Common myeloid progenitor, CD34-positive (primary cell): ENCODE results near the gene ZNF20.

Experiments
- CTCF ChIA-PET: fragments of 350-600 bp; sonication (Branson Sonifier 250); formaldehyde crosslinking; loops from one replicate; lab custom pipeline; 2021; ENCODE audit warnings: antibody characterized with exemption; lab: Charles Lee
- POLR2A ChIA-PET: fragments of 350-600 bp; sonication (Branson Sonifier 250); formaldehyde crosslinking; loops from one replicate; lab custom pipeline; 2021; ENCODE audit warnings: antibody characterized with exemption; lab: Charles Lee
- DNase-seq, 3 donors: peaks; one replicate each; pipeline versions ENCODE4 v3.0.0 to v3.0.0-alpha.2; 2013
- H3K27ac ChIP-seq, 2 experiments: 1 replicate in 1 of 2; 2 replicates in 1 of 2; pipeline ENCODE4 v1.7.0; 2013; ENCODE audit warnings: inconsistent platforms in 2 of 2, low read length in 2 of 2, mild to moderate bottlenecking in 2 of 2, low read depth in 1 of 2, moderate library complexity in 1 of 2; ENCODE audit not compliant: severe bottlenecking in 2 of 2, insufficient read depth in 1 of 2, poor library complexity in 1 of 2
- H3K27me3 ChIP-seq, 5 experiments: replicated peaks in 2 of 5; 1 replicate in 3 of 5; 2 replicates in 2 of 5; pipeline versions ENCODE4 v1.6.1 to v1.7.0; 2013; ENCODE audit warnings: low read length in 4 of 5, mild to moderate bottlenecking in 2 of 5, moderate library complexity in 2 of 5, inconsistent platforms in 1 of 5; ENCODE audit not compliant: insufficient read depth in 5 of 5, control insufficient read depth in 4 of 5
- H3K36me3 ChIP-seq, 4 experiments: 1 replicate in 2 of 4; 2 replicates in 2 of 4; pipeline versions ENCODE4 v1.6.1 to v1.7.0; 2013; ENCODE audit warnings: low read length in 3 of 4, control low read depth in 1 of 4, mild to moderate bottlenecking in 1 of 4; ENCODE audit not compliant: control insufficient read depth in 4 of 4, insufficient read depth in 4 of 4
- H3K4me1 ChIP-seq, 4 experiments: 1 replicate in 3 of 4; 2 replicates in 1 of 4; pipeline versions ENCODE4 v1.6.1 to v1.7.1; 2013; ENCODE audit warnings: low read length in 3 of 4, mild to moderate bottlenecking in 3 of 4, control low read depth in 1 of 4, inconsistent platforms in 1 of 4, moderate library complexity in 1 of 4; ENCODE audit not compliant: control insufficient read depth in 4 of 4, insufficient read depth in 4 of 4; ENCODE audit errors: control extremely low read depth in 1 of 4
- H3K4me3 ChIP-seq, 7 experiments: 1 replicate in 4 of 7; 2 replicates in 3 of 7; pipeline versions ENCODE4 v1.5.1 to v1.7.0; 2013; ENCODE audit warnings: mild to moderate bottlenecking in 7 of 7, low read length in 6 of 7, moderate library complexity in 6 of 7, inconsistent platforms in 2 of 7, low read depth in 2 of 7, control low read depth in 1 of 7; ENCODE audit not compliant: insufficient read depth in 4 of 7, control insufficient read depth in 1 of 7; ENCODE audit errors: extremely low read depth in 1 of 7
- H3K9me3 ChIP-seq, 5 experiments: 1 replicate in 4 of 5; 2 replicates in 1 of 5; pipeline versions ENCODE4 v1.6.1 to v1.7.1; 2013; ENCODE audit warnings: low read length in 4 of 5, mild to moderate bottlenecking in 2 of 5, inconsistent platforms in 1 of 5, low read depth in 1 of 5, moderate library complexity in 1 of 5; ENCODE audit not compliant: control insufficient read depth in 4 of 5, insufficient read depth in 2 of 5; ENCODE audit errors: control extremely low read depth in 1 of 5
- WGBS: methylation state at CpG from one replicate; pipeline ENCODE4 v1.1.5; 2013; ENCODE audit not compliant: insufficient coverage; 5-methylcytosine and 5-hydroxymethylcytosine counted together

Gene ZNF20

DNA sequence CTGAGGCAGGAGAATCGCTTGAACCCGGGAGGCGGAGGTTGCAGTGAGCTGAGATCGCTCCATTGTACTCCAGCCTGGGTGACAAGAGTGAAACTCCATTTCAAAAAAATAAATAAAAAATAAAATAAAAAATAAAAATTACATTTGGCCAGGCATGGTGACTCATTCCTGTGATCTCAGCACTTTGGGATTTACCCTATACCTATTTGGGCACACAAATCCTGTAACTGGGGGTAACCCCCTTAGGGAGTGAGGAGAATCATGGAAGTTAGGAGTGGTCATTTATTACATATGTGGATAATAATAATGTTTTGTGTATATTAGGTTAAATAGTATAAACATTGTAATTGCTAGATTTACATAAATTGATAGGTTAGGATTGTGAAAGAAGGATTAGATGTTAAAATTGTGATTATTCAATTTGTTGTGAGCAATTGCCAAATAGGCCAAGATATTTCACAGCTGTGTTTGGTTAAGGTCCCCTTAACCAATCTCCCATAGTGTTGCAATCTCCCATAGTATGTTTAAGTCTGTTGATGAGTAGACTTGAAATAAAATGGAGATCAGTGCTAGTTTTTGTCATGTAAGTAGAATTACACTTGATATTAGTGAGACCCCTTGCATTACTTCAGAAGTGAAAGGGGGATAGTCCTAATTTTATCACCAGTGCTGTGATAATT lies 44.9 kb downstream of the ZNF20 start:
- H3K4me1 ChIP-seq = peaks cover 0 to 12% (median 4%) of the 10 kb centered on the region in 4 experiments
- H3K27ac ChIP-seq = no peak overlapping the region
- no peak for DNase-seq
- ChIA-PET CTCF (no interaction called here), POLR2A (no interaction called here)
- H3K27me3 ChIP-seq = no peaks in the 10 kb centered on the region
- peaks cover 7 to 42% (median 17%) of the 10 kb centered on the region in 4 experiments for H3K36me3 ChIP-seq
- no CpG with 5 or more reads among the region's 4 CpGs for WGBS
- H3K9me3 ChIP-seq = peaks cover 6 to 24% (median 17%) of the 10 kb centered on the region in 5 experiments
- H3K4me3 ChIP-seq = no peak overlapping the region

DNA sequence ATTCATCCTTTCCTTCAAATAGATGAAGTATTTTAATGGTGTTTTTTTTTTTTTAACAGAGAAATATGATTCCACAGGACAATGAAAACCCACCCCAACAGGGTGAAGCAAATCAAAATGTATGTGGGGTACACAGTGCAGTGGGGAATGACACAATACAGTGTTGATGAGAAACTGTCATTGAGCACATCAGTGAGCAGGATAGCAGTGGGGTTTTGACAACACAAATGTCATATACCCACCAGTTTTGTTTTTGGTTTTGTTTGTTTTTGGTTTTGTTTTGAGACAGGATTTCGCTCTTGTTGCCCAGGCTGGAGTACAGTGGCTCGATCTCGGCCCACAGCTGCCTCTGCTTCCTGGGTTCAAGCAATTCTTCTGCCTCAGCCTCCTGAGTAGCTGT lies 46.4 kb downstream of the ZNF20 start:
- Histone ChIP-seq H3K27ac (no peak overlapping the region), H3K4me3 (peak overlapping the region in 1 of 7 experiments; percentile 24), H3K36me3 (peaks cover 7 to 32% (median 17%) of the 10 kb centered on the region in 4 experiments), H3K27me3 (no peaks in the 10 kb centered on the region), H3K9me3 (peaks cover 5 to 13% (median 7%) of the 10 kb centered on the region in 5 experiments), H3K4me1 (peaks cover 0 to 12% (median 4%) of the 10 kb centered on the region in 4 experiments)
- ChIA-PET CTCF (no interaction called here), POLR2A (no interaction called here)
- WGBS = 100% methylated on average over 3 of the region's 3 CpGs
- no peak for DNase-seq

DNA sequence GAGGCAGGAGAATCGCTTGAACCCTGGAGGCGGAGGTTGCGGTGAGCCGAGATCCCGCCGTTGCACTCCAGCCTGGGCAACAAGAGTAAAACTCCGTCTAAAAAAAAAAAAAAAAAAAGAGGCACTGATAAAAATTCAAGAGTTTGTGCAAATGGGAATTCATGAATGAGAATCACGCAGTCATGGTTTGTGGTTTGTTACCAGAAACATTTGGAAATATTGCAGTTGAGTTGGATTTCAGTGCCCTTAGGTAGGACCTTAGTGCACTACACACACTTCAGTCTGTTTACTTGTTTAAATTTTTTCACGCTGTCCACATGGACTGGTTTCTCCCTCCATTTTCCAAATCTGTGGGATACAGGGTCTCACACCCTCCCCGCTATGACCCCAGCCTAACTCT lies 47.2 kb downstream of the ZNF20 start:
- Histone ChIP-seq H3K27me3 (no peaks in the 10 kb centered on the region), H3K4me3 (peak overlapping the region; percentile 67 to 92 (median 81)), H3K36me3 (peaks cover 7 to 26% (median 16%) of the 10 kb centered on the region in 4 experiments), H3K9me3 (peaks cover 0 to 10% (median 3%) of the 10 kb centered on the region in 5 experiments), H3K4me1 (peaks cover 0 to 12% (median 4%) of the 10 kb centered on the region in 4 experiments), H3K27ac (peak overlapping the region in 1 of 2 experiments; percentile 91)
- peak; percentile 22 to 73 (median 64) for DNase-seq
- WGBS = 20% methylated on average over 9 of the region's 10 CpGs
- POLR2A ChIA-PET = no interaction called here
- CTCF ChIA-PET = interaction anchor here (0.9 to 4.5 kb wide), 4 partner anchors 30 to 48 kb away, joined by 3 to 28 read pairs (median 14); partner anchors contain the start of gene ZNF20

DNA sequence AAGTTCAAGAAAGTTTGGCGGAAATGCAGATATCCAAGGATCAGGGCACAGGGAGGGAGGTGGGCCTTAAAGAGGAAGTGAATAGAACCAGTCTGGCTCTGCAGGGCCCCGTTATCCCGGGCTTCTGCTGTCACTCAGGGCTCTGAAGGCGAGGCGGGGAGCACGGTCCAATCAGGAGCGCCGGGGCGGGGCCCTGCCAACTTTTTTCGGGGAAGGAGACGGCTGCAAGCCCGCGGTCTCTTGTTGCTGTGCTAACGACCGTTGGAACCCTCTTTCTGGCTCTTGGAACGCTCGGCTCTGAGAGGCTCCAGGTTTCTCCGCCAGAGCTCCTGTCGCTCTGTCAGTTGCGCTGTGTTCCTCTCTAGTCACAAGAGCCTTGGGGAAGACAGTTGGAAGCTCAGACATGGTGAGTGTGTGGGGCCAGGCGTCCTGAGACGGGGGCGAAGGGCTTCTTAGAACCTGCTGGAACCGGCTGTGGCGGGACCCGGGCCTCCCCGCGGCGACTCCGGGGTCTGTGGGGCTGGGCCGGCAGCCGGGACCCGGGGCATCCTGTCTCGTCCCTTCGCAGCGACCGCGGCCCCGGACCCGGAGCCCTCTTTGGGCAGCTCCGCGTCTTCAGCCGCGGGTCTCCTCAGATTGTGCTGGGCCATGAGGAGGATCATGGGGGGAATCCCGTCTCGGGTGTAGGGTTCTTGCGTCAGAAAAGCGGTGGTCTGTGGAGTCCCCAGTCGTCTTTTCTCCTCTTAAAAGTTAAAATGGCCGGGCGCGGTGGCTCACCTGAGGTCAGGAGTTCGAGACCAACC lies 47.9 kb downstream of the ZNF20 start:
- ChIA-PET CTCF (interaction anchor here (0.5 to 4.5 kb wide), 6 partner anchors 31 to 48 kb away, joined by 3 to 28 read pairs (median 11); partner anchors contain the start of gene ZNF20), POLR2A (interaction anchor here (0.5 kb wide), 1 partner anchor 23 kb away, joined by 3 read pairs; no protein-coding TSS in a partner anchor)
- Histone ChIP-seq H3K4me1 (peaks cover 0 to 12% (median 4%) of the 10 kb centered on the region in 4 experiments), H3K27me3 (no peaks in the 10 kb centered on the region), H3K9me3 (peaks cover 1 to 7% (median 2%) of the 10 kb centered on the region in 5 experiments), H3K4me3 (peak overlapping the region; percentile 67 to 92 (median 81)), H3K27ac (peak overlapping the region; percentile 77 to 91), H3K36me3 (peaks cover 5 to 21% (median 14%) of the 10 kb centered on the region in 4 experiments)
- peak; percentile 90 to 97 (median 96) for DNase-seq
- WGBS = 2% methylated on average over 51 of the region's 53 CpGs

DNA sequence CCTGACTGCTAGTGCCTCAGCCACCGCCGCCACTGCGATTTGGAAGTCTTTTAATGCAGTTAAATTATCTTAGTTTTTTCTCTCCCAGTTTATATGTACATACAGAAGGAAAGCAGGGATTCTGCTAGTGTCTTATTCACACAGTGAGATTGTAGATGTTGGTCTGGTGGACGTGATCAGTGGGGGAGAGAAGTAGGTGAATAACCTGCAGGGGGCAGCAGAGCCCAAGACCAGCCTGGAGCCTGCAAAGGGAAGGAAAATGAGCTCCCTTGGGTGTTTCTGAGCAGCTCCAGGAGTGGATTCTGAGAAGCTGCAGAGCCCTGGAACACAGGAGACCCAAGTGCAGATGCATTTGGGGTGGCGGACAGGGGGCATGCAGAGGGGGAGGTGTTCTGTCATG lies 49.3 kb downstream of the ZNF20 start:
- Histone ChIP-seq H3K36me3 (peaks cover 2 to 14% (median 5%) of the 10 kb centered on the region in 4 experiments), H3K9me3 (peaks cover 2 to 3% (median 2%) of the 10 kb centered on the region in 5 experiments), H3K4me3 (no peak overlapping the region), H3K27me3 (no peaks in the 10 kb centered on the region), H3K4me1 (peaks cover 0 to 12% (median 4%) of the 10 kb centered on the region in 4 experiments), H3K27ac (no peak overlapping the region)
- peak; percentile 73 to 89 (median 82) for DNase-seq
- 86% methylated on average over 1 of the region's 5 CpGs for WGBS
- CTCF ChIA-PET = interaction anchor here (0.5 to 4.5 kb wide), 23 partner anchors 9 to 166 kb away, joined by 3 to 28 read pairs (median 5); partner anchors contain the start of genes ZNF20 and ZNF700
- POLR2A ChIA-PET = interaction anchor here (1.2 kb wide), 1 partner anchor 49 kb away, joined by 3 read pairs; the partner anchor contains the start of gene ZNF20

DNA sequence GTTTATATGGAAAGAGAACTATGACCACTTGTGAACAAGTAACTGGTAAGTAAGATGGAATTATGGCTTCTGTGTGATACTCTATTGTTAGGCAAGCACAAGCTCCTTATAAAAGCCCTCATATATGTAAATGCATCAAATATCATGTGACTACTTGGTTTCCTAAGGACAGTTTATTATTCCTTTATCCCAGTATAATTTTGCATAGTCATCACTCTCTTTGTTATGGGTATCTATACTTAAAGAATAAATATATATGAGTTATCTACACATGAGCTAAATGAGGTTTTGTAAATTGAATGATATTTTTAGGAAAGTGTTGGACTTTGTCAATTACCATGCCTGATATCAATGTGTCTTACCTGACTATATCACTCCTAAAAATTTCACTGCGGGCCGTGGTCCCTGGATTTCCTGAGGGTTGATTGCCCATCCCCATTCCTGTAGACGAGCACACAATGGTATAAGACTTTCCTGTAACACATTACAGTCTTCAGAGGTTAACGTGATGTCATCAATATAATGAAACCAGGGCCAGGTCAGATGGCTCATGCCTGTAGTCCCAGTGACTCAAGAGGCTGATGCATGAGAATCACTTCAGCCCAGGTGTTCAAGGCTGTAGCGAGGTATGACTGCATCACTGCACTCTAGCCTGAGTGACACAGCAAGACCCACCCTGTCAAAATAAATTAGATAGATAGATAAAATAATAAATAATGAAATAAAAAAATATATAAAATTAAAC lies 54.9 kb downstream of the ZNF20 start:
- 94% methylated on average over 2 of the region's 5 CpGs for WGBS
- CTCF ChIA-PET = interaction anchor here (2.1 kb wide), 1 partner anchor 25 kb away, joined by 5 read pairs; no protein-coding TSS in a partner anchor
- Histone ChIP-seq H3K36me3 (peaks cover 0 to 14% (median 3%) of the 10 kb centered on the region in 4 experiments), H3K4me1 (no peaks in the 10 kb centered on the region), H3K9me3 (peaks cover 4 to 34% (median 19%) of the 10 kb centered on the region in 5 experiments), H3K4me3 (no peak overlapping the region), H3K27me3 (no peaks in the 10 kb centered on the region), H3K27ac (no peak overlapping the region)
- POLR2A ChIA-PET = no interaction called here
- no peak for DNase-seq
